ENCODE data around the gene UBE2QL1.

- TF ChIP-seq CTCF (IDR thresholded peaks at IDR 0.05) (no peak), POLR2A (IDR thresholded peaks at IDR 0.05) (no peak), POLR2AphosphoS5 (IDR thresholded peaks at IDR 0.05; ENCODE audit: insufficient read depth in 1 of 2, low read depth in 1 of 2) (no peak)
These were observed 18.4 kb downstream of the UBE2QL1 start for GRCh38 chr5:6466975-6467567.
